Lower leg skin (tissue), 3 donors: ENCODE measurements around the gene PROZ.
"Not testable (repeated sequence)": the region's sequence is repeated elsewhere in the genome, so short reads cannot be mapped to it uniquely, and the experiment has no call there.

Source experiments
- CTCF ChIP-seq, 3 donors: fragments of 450-650 bp; IDR thresholded peaks; one replicate each; pipeline ENCODE4 v1.5.1; 2016; ENCODE audit warnings: antibody characterized with exemption in 3 of 3, mild to moderate bottlenecking in 3 of 3, moderate library complexity in 2 of 3
- POLR2A ChIP-seq, 2 donors: fragments of 450-650 bp; IDR thresholded peaks; one replicate each; pipeline ENCODE4 v1.6.1; 2016 to 2017; ENCODE audit warnings: antibody characterized with exemption in 2 of 2, mild to moderate bottlenecking in 1 of 2, moderate library complexity in 1 of 2

GRCh38 chr13:113161975-113162374 is 3.5 kb downstream of the PROZ start:
- not testable (repeated sequence) for TF ChIP-seq CTCF, POLR2A (IDR thresholded peaks at IDR 0.05)
